NCI-H460 (cell line): ENCODE measurements around the gene TPPP2. TPM values are rescaled to one million over a fixed set of nuclear protein-coding genes. Genes with fewer than 3 reads are reported as not detected.

Experiments used
- DNase-seq: peaks from one replicate; pipeline ENCODE4 v3.0.0-alpha.2; 2016; ENCODE audit warnings: low read depth; ENCODE audit errors: extremely low read depth
- total RNA-seq: library from RNA; depleted of rRNA; stranded (reverse); fragments of >200 nt; shearing (Covaris generic); gene quantifications from 2 replicates; pipeline ENCODE4 v1.2.3, GENCODE V29; 2014; rRNA removed

Gene TPPP2
- total RNA-seq, 1 experiment from 2014 or later, result not detected

DNA sequence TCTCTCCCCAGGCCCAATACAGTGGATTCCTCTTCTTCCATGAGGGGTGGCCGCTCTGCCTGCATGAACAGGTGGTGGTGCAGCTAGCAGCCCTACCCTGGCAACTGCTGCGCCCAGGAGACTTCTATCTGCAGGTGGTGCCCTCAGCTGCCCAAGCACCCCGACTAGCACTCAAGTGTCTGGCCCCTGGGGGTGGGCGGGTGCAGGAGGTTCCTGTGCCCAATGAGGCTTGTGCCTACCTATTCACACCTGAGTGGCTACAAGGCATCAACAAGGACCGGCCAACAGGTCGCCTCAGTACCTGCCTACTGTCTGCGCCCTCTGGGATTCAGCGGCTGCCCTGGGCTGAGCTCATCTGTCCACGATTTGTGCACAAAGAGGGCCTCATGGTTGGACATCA, 43.9 kb downstream of the TPPP2 start:
- DNase-seq, result no peak

DNA sequence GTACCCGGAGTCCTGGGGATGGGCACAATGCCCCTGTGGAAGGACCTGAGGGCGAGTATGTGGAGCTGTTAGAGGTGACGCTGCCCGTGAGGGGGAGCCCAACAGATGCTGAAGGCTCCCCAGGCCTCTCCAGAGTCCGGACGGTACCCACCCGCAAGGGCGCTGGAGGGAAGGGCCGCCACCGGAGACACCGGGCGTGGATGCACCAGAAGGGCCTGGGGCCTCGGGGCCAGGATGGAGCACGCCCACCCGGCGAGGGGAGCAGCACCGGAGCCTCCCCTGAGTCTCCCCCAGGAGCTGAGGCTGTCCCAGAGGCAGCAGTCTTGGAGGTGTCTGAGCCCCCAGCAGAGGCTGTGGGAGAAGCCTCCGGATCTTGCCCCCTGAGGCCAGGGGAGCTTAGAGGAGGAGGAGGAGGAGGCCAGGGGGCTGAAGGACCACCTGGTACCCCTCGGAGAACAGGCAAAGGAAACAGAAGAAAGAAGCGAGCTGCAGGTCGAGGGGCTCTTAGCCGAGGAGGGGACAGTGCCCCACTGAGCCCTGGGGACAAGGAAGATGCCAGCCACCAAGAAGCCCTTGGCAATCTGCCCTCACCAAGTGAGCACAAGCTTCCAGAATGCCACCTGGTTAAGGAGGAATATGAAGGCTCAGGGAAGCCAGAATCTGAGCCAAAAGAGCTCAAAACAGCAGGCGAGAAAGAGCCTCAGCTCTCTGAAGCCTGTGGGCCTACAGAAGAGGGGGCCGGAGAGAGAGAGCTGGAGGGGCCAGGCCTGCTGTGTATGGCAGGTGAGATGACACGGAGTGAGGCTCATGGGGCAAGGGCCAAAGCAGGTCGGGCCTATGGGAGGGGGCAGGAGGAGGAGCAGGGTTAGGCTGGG, 44.6 kb downstream of the TPPP2 start:
- DNase-seq, result no peak

DNA sequence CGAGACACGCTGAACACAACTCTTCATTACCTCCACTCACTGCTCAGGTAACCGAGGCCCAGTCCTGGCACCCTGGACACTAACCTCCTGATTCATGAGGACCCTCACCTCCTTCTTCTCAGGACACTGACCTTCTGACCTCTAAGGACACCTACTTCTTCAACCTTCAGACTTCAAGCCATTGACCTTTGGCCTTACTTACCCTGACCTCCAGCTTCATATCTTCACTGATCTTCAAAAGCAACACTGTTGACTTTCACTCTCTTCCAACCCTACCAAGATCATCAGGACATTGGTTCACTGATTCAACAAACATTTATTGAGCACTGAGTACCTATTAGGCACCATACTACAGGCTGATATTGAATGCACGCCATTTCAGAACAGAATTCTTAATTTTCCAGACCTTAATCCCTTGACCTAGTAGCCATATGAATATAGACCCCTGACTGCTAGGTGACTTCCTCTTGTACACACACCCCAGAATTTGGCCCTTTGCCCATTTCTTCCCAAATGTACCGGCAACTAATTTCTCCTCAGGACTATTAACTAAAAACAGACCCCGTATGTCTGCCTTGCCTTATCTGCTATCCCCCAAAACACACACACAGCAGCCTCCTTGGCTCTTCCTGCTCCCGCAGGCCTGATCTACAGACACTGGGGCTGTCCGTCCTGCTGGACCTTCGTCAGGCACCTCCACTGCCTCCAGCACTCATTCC, 45.9 kb downstream of the TPPP2 start:
- no peak for DNase-seq

DNA sequence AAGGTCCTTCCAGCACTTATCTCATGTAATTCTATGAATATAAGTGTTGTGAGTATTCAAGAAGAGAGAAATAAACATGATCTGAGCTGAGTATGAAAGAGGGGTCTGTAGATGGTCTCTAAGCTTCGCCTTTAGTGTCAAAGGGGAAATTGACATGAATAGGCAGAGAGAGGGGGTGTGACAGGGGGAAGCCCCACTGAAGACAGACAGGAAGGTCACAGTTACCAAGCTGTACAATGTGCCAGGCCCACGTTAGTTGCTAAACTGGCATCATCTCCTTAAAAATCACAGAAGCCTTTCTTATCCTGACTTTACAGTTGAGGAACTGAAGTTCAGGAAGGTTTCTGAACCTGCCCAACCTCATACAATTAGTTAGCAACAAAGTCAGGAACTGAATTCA, 47.7 kb downstream of the TPPP2 start:
- DNase-seq, result no peak

DNA sequence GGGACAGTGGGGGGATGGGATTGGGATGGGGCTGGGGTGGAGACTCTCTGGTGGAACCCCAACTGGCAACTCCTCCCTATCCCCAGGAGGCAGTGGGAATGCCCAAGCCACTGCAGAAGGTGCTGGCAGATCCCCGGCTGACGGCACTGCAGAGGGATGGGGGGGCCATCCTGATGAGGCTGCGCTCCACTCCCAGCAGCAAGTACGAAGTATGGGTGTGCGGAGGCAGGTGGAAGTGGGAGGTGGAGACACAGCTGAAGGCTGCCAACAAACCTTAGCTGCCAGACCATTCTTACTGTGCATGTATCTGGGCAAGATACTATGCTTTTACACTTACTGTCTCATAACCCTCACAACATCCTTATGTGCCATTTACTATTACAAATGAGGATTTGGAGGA, 48.3 kb downstream of the TPPP2 start:
- no peak for DNase-seq

DNA sequence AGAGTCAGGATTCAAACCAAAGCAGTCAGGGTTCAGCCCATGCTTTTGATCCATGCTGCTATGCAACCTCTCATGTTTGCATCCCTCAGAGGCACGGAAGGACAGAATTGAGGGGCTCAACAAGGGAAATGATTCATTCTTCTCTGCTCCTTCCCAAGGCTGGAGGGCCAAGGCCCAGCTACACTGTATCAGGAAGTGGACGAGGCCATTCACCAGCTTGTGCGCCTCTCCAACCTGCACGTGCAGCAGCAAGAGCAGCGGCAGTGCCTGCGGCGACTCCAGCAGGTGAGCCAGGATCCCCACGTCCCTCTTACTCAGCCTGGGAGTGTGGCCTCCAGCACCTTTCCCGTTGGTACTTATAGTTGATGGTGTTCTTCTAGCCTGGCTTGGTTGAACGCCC, 48.7 kb downstream of the TPPP2 start:
- no peak for DNase-seq

DNA sequence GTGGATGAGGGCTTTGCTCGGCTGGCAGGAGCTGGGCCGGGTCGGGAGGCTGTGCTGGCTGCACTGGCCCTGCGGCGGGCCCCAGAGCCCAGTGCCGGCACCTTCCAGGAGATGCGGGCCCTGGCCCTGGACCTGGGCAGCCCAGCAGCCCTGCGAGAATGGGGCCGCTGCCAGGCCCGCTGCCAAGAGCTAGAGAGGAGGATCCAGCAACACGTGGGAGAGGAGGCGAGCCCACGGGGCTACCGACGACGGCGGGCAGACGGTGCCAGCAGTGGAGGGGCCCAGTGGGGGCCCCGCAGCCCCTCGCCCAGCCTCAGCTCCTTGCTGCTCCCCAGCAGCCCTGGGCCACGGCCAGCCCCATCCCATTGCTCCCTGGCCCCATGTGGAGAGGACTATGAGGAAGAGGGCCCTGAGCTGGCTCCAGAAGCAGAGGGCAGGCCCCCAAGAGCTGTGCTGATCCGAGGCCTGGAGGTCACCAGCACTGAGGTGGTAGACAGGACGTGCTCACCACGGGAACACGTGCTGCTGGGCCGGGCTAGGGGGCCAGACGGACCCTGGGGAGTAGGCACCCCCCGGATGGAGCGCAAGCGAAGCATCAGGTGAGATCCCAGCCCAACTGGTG, 51.6 kb downstream of the TPPP2 start:
- DNase-seq, result no peak

Other genes starting within 250 kb of the TPPP2 start
- gene RNASE6, start 248.9 kb upstream of the TPPP2 start, total RNA-seq, result 0.20 TPM in 1 of 2 replicates, not detected in the other
- gene RNASE1, start 227.4 kb upstream of the TPPP2 start, total RNA-seq, result not detected in 2 replicates
- not detected in 2 replicates for gene RNASE3, start 138.8 kb upstream of the TPPP2 start, total RNA-seq
- gene RNASE2, start 74.7 kb upstream of the TPPP2 start, total RNA-seq, result not detected in 2 replicates
- 76.6 and 80.5 TPM in 2 replicates for gene METTL17, start 40.2 kb upstream of the TPPP2 start, total RNA-seq
- gene SLC39A2, start 30.9 kb upstream of the TPPP2 start, total RNA-seq, result not detected in 2 replicates
- gene NDRG2, start 5.2 kb upstream of the TPPP2 start, total RNA-seq, result 3.4 and 5.0 TPM in 2 replicates
- gene RNASE13, start 4.6 kb downstream of the TPPP2 start, total RNA-seq, result not detected in 2 replicates
- gene RNASE7, start 12.1 kb downstream of the TPPP2 start, total RNA-seq, result not detected in 2 replicates
- gene RNASE8, start 27.6 kb downstream of the TPPP2 start, total RNA-seq, result not detected in 2 replicates
- 9.3 and 10.7 TPM in 2 replicates for gene ARHGEF40, start 40.1 kb downstream of the TPPP2 start, total RNA-seq
- gene ZNF219, start 68.4 kb downstream of the TPPP2 start, total RNA-seq, result 23.5 and 27.7 TPM in 2 replicates
- 0.87 and 1.5 TPM in 2 replicates for gene TMEM253, start 70.8 kb downstream of the TPPP2 start, total RNA-seq
- gene OR5AU1, start 125.8 kb downstream of the TPPP2 start, total RNA-seq, result not detected in 2 replicates
- gene HNRNPC, start 239.2 kb downstream of the TPPP2 start, total RNA-seq, result 1,048 and 1,119 TPM in 2 replicates
- 0.05 TPM in 1 of 2 replicates, not detected in the other for gene RPGRIP1, start 249.9 kb downstream of the TPPP2 start, total RNA-seq